Measurements from ENCODE around the gene SCP2. TPM values are rescaled to one million over a fixed set of nuclear protein-coding genes. Genes with fewer than 3 reads are reported as not detected.

SCP2 gene
- polyA plus RNA-seq, 2 of the 4 experiments (the other 2 are of a cell fraction): 79.0 to 124 TPM

- POLR2A ChIA-PET: no interaction called here
- CTCF ChIA-PET: no interaction called here
- no peak overlapping the region for H3K4me2 ChIP-seq
- no peak for FAIRE-seq
- DNase-seq (ENCODE audit: low read depth in 1 of 2, low spot score in 1 of 2): no peak
- ATAC-seq: no peak
- H3K9me3 ChIP-seq: no peaks in the 10 kb centered on the region
- H3K27ac ChIP-seq: no peak overlapping the region
- 87% methylated on average over 3 of the region's 3 CpGs for WGBS (ENCODE audit: missing lambda C conversion rate)
- no peak overlapping the region for H3K4me3 ChIP-seq
- H3K4me1 ChIP-seq: 0 out of 3 replicates have a peak, but pooled peaks cover 2% of the 10 kb centered on the region
- no peak for TF ChIP-seq CHD4 (IDR thresholded peaks at IDR 0.05; ENCODE audit: borderline replicate concordance)
- TF ChIP-seq KDM5A (IDR thresholded peaks at IDR 0.05): no peak
- no peak for TF ChIP-seq FOSL2 (IDR thresholded peaks at IDR 0.05)
- TF ChIP-seq FOSL2 (CRISPR knock-in tag; IDR thresholded peaks at IDR 0.05): no peak
- TF ChIP-seq ZC3H11A (IDR thresholded peaks at IDR 0.05): no peak
- TF ChIP-seq PHF8 (IDR thresholded peaks at IDR 0.05; ENCODE audit: borderline replicate concordance, low read depth): no peak
- no peak for TF ChIP-seq CEBPB (IDR thresholded peaks at IDR 0.05)
- TF ChIP-seq ZFP36 (IDR thresholded peaks at IDR 0.05; ENCODE audit: borderline replicate concordance, partially characterized antibody): no peak
- no peak for TF ChIP-seq EHF (CRISPR knock-in tag; IDR thresholded peaks at IDR 0.05)
- no peak for TF ChIP-seq FOXS1 (CRISPR knock-in tag; IDR thresholded peaks at IDR 0.05)
- TF ChIP-seq TFCP2L1 (CRISPR knock-in tag; IDR thresholded peaks at IDR 0.05): no peak
- no peak for TF ChIP-seq MAX (IDR thresholded peaks at IDR 0.05)
- TF ChIP-seq POLR2AphosphoS2 (conservative IDR thresholded peaks at IDR 0.05; ENCODE audit: low read length): no peak
- no peak for TF ChIP-seq BCL3 (IDR thresholded peaks at IDR 0.05)
Observed at GRCh38 chr1:52943876-52944416, 16.9 kb downstream of the SCP2 start.

GRCh38 chr1:52944566-52944965 is 17.5 kb downstream of the SCP2 start:
- ChIA-PET CTCF (interaction anchor here (1.6 kb wide), 1 partner anchor 232 kb away, joined by 3 read pairs; no protein-coding TSS in a partner anchor), POLR2A (no interaction called here)
- no peaks in the 10 kb centered on the region for H3K9me3 ChIP-seq
- 0 out of 3 replicates have a peak, but pooled peaks cover 2% of the 10 kb centered on the region for H3K4me1 ChIP-seq
- H3K27ac ChIP-seq: no peak overlapping the region
- TF ChIP-seq CHD2 (IDR thresholded peaks at IDR 0.05; ENCODE audit: low read length, partially characterized antibody) (no peak), BCL3 (IDR thresholded peaks at IDR 0.05) (no peak), JUNB (IDR thresholded peaks at IDR 0.05) (no peak), RCOR1 (IDR thresholded peaks at IDR 0.05; ENCODE audit: low read depth, low read length) (no peak), HOXA7 (CRISPR knock-in tag; IDR thresholded peaks at IDR 0.05) (no peak), ZC3H11A (IDR thresholded peaks at IDR 0.05) (no peak), MYC (IDR thresholded peaks at IDR 0.05; ENCODE audit: borderline replicate concordance, low read length) (no peak), ATOH8 (CRISPR knock-in tag; IDR thresholded peaks at IDR 0.05; ENCODE audit: low read depth) (no peak), RNF2 (IDR thresholded peaks at IDR 0.05; ENCODE audit: borderline replicate concordance, low read depth) (no peak), MAZ (IDR thresholded peaks at IDR 0.05; ENCODE audit: borderline replicate concordance, low read depth, low read length) (no peak), HOXB13 (CRISPR knock-in tag; IDR thresholded peaks at IDR 0.05; ENCODE audit: low read depth) (no peak), REST (IDR thresholded peaks at IDR 0.05) (no peak), SMC3 (IDR thresholded peaks at IDR 0.05) (no peak), POLR2AphosphoS2 (conservative IDR thresholded peaks at IDR 0.05; ENCODE audit: low read length) (no peak), EHMT2 (IDR thresholded peaks at IDR 0.05; ENCODE audit: low read depth) (no peak), HES2 (IDR thresholded peaks at IDR 0.05) (no peak), ZFP36 (IDR thresholded peaks at IDR 0.05; ENCODE audit: borderline replicate concordance, partially characterized antibody) (no peak), FOXS1 (CRISPR knock-in tag; IDR thresholded peaks at IDR 0.05) (no peak), POLR2A (IDR thresholded peaks at IDR 0.05; ENCODE audit: low read length) (no peak), TFCP2L1 (CRISPR knock-in tag; IDR thresholded peaks at IDR 0.05) (no peak)
- H3K4me2 ChIP-seq: no peak overlapping the region
- FAIRE-seq (no peak), DNase-seq (ENCODE audit: low read depth in 1 of 2, low spot score in 1 of 2) (no peak), ATAC-seq (no peak)
- 58% methylated on average over 10 of the region's 10 CpGs for WGBS (ENCODE audit: missing lambda C conversion rate)
- H3K4me3 ChIP-seq: no peak overlapping the region
